GM18873 (cell line): Measurements from ENCODE around the gene DLAT.
"Not testable (repeated sequence)": the region's sequence is repeated elsewhere in the genome, so short reads cannot be mapped to it uniquely, and the experiment has no call there.

Experiments used
- ATAC-seq: cut with Tn5 transposase; IDR thresholded peaks from one replicate; pipeline ENCODE4 v1.9.1; 2021; ENCODE audit warnings: mild to moderate bottlenecking, moderate library complexity, moderate number of reproducible peaks; ENCODE audit not compliant: unreplicated experiment, low FRiP score

The DLAT gene

GRCh38 chr11:112024773-112025678 is at the start of gene DLAT:
Gene DLAT (plus strand): TSS chr11:112025408. CDS start chr11:112025473, 65 bp downstream.
- ATAC-seq: peak; percentile 71

GRCh38 chr11:111976119-111976766 is 49.0 kb upstream of the DLAT start:
- no peak for ATAC-seq

- no peak for ATAC-seq
Measured at GRCh38 chr11:111976767-111977145, 48.5 kb upstream of the DLAT start.

- no peak for ATAC-seq
Measured at GRCh38 chr11:111977146-111978027, 47.8 kb upstream of the DLAT start.

- ATAC-seq: no peak
Measured at GRCh38 chr11:111978028-111978771, 47.0 kb upstream of the DLAT start.

GRCh38 chr11:111980062-111980461 is 45.1 kb upstream of the DLAT start:
- ATAC-seq: no peak

- ATAC-seq: no peak
Measured at GRCh38 chr11:111981270-111981669, 43.9 kb upstream of the DLAT start.

- ATAC-seq: no peak
Measured at GRCh38 chr11:111982019-111982464, 43.2 kb upstream of the DLAT start.

GRCh38 chr11:111982541-111983186 is 42.5 kb upstream of the DLAT start:
- ATAC-seq: no peak

GRCh38 chr11:111983187-111983986 is 41.8 kb upstream of the DLAT start:
- ATAC-seq: no peak

- no peak for ATAC-seq
Measured at GRCh38 chr11:111986589-111986988, 38.6 kb upstream of the DLAT start.

- no peak for ATAC-seq
Measured at GRCh38 chr11:111990381-111990780, 34.8 kb upstream of the DLAT start.

GRCh38 chr11:111992206-111992855 is 32.9 kb upstream of the DLAT start:
- ATAC-seq: no peak

GRCh38 chr11:111996129-111996528 is 29.1 kb upstream of the DLAT start:
- ATAC-seq: no peak

GRCh38 chr11:111996669-111997068 is 28.5 kb upstream of the DLAT start:
- not testable (repeated sequence) for ATAC-seq

GRCh38 chr11:111999111-111999510 is 26.1 kb upstream of the DLAT start:
- ATAC-seq: no peak

GRCh38 chr11:112000703-112001102 is 24.5 kb upstream of the DLAT start:
- ATAC-seq: no peak
